Measurements from ENCODE around the gene EXOC3. TPM values are rescaled to one million over a fixed set of nuclear protein-coding genes. Genes with fewer than 3 reads are reported as not detected.
"Not testable (repeated sequence)": the region's sequence is repeated elsewhere in the genome, so short reads cannot be mapped to it uniquely, and the experiment has no call there.

Gene EXOC3
- total RNA-seq, 2 experiments from 2014 or later, result 62.2 to 62.3 TPM

- ATAC-seq (no peak), DNase-seq (peak; percentile 18)
- ChIA-PET POLR2A (interaction anchor here (0.9 to 1.5 kb wide), 2 partner anchors 27 to 28 kb away, joined by 4 to 5 read pairs; no protein-coding TSS in a partner anchor), CTCF (interaction anchor here (0.9 kb wide), 1 partner anchor 62 kb away, joined by 3 read pairs; no protein-coding TSS in a partner anchor)
- Mint-ChIP-seq H3K9me3 (ENCODE audit: insufficient read depth) (no peaks in the 10 kb centered on the region), H3K4me1 (ENCODE audit: low read depth) (peaks cover 62% of the 10 kb centered on the region), H3K4me3 (peak overlapping the region; percentile 5), H3K36me3 (ENCODE audit: low read depth) (peaks cover 57% of the 10 kb centered on the region), H3K27ac (peak overlapping the region; percentile 87), H3K27me3 (ENCODE audit: low read depth) (no peaks in the 10 kb centered on the region)
Measured at GRCh38 chr5:400282-401145, 42.5 kb upstream of the EXOC3 start.

GRCh38 chr5:401146-402034 is 41.6 kb upstream of the EXOC3 start:
- Mint-ChIP-seq H3K4me3 (no peak overlapping the region), H3K4me1 (ENCODE audit: low read depth) (peaks cover 58% of the 10 kb centered on the region), H3K36me3 (ENCODE audit: low read depth) (peaks cover 60% of the 10 kb centered on the region), H3K27ac (peak overlapping the region; percentile 34), H3K9me3 (ENCODE audit: insufficient read depth) (no peaks in the 10 kb centered on the region), H3K27me3 (ENCODE audit: low read depth) (no peaks in the 10 kb centered on the region)
- DNase-seq (peak; percentile 14), ATAC-seq (no peak)
- POLR2A ChIA-PET, result no interaction called here
- CTCF ChIA-PET, result no interaction called here

- H3K36me3 Mint-ChIP-seq (ENCODE audit: low read depth), result peaks cover 64% of the 10 kb centered on the region
- CTCF ChIA-PET, result interaction anchor here (0.8 kb wide), 1 partner anchor 9 kb away, joined by 4 read pairs; no protein-coding TSS in a partner anchor
- H3K4me1 Mint-ChIP-seq (ENCODE audit: low read depth), result peaks cover 62% of the 10 kb centered on the region
- ATAC-seq; POLR2A ChIA-PET; H3K9me3 Mint-ChIP-seq (ENCODE audit: insufficient read depth); H3K27me3 Mint-ChIP-seq (ENCODE audit: low read depth); H3K27ac Mint-ChIP-seq; H3K4me3 Mint-ChIP-seq: not testable (repeated sequence)
- peak; percentile 7 for DNase-seq
Measured at GRCh38 chr5:402219-402614, 40.8 kb upstream of the EXOC3 start.

- peak; percentile 23 for DNase-seq
- Mint-ChIP-seq H3K36me3 (ENCODE audit: low read depth) (peaks cover 65% of the 10 kb centered on the region), H3K4me3 (no peak overlapping the region), H3K27me3 (ENCODE audit: low read depth) (no peaks in the 10 kb centered on the region), H3K9me3 (ENCODE audit: insufficient read depth) (no peaks in the 10 kb centered on the region), H3K27ac (peak overlapping the region; percentile 62), H3K4me1 (ENCODE audit: low read depth) (peaks cover 64% of the 10 kb centered on the region)
- CTCF ChIA-PET, result interaction anchor here (0.8 to 1.4 kb wide), 4 partner anchors 10 to 86 kb away, joined by 3 to 7 read pairs (median 4); no protein-coding TSS in a partner anchor
- POLR2A ChIA-PET, result interaction anchor here (0.6 kb wide), 1 partner anchor 9 kb away, joined by 3 read pairs; no protein-coding TSS in a partner anchor
- no peak for ATAC-seq
Measured at GRCh38 chr5:402615-403359, 40.2 kb upstream of the EXOC3 start.

GRCh38 chr5:403995-404394 is 39.0 kb upstream of the EXOC3 start:
- ChIA-PET CTCF (interaction anchor here (1.2 to 1.4 kb wide), 4 partner anchors 10 to 88 kb away, joined by 3 to 7 read pairs (median 5); no protein-coding TSS in a partner anchor), POLR2A (interaction anchor here (0.7 to 1.2 kb wide), 3 partner anchors 29 to 100 kb away, joined by 3 read pairs; no protein-coding TSS in a partner anchor)
- no peaks in the 10 kb centered on the region for H3K27me3 Mint-ChIP-seq (ENCODE audit: low read depth)
- H3K27ac Mint-ChIP-seq, result no peak overlapping the region
- DNase-seq (peak; percentile 15), ATAC-seq (no peak)
- H3K4me1 Mint-ChIP-seq (ENCODE audit: low read depth), result peaks cover 60% of the 10 kb centered on the region
- H3K4me3 Mint-ChIP-seq, result no peak overlapping the region
- H3K36me3 Mint-ChIP-seq (ENCODE audit: low read depth), result peaks cover 67% of the 10 kb centered on the region
- H3K9me3 Mint-ChIP-seq (ENCODE audit: insufficient read depth), result no peaks in the 10 kb centered on the region

- H3K4me3 Mint-ChIP-seq, result no peak overlapping the region
- H3K27ac Mint-ChIP-seq, result no peak overlapping the region
- no peaks in the 10 kb centered on the region for H3K9me3 Mint-ChIP-seq (ENCODE audit: insufficient read depth)
- ATAC-seq, result no peak
- no peak for DNase-seq
- H3K27me3 Mint-ChIP-seq (ENCODE audit: low read depth), result no peaks in the 10 kb centered on the region
- peaks cover 53% of the 10 kb centered on the region for H3K4me1 Mint-ChIP-seq (ENCODE audit: low read depth)
- H3K36me3 Mint-ChIP-seq (ENCODE audit: low read depth), result peaks cover 62% of the 10 kb centered on the region
- ChIA-PET POLR2A (interaction anchor here (1.0 to 1.2 kb wide), 3 partner anchors 12 to 64 kb away, joined by 3 read pairs; no protein-coding TSS in a partner anchor), CTCF (interaction anchor here (0.9 to 2.1 kb wide), 4 partner anchors 9 to 88 kb away, joined by 3 to 5 read pairs (median 4); no protein-coding TSS in a partner anchor)
Measured at GRCh38 chr5:404666-405241, 38.2 kb upstream of the EXOC3 start.

- no peak for DNase-seq
- Mint-ChIP-seq H3K9me3 (ENCODE audit: insufficient read depth) (no peaks in the 10 kb centered on the region), H3K4me3 (no peak overlapping the region), H3K36me3 (ENCODE audit: low read depth) (peaks cover 56% of the 10 kb centered on the region), H3K27ac (no peak overlapping the region), H3K27me3 (ENCODE audit: low read depth) (no peaks in the 10 kb centered on the region), H3K4me1 (ENCODE audit: low read depth) (peaks cover 46% of the 10 kb centered on the region)
- ChIA-PET POLR2A (interaction anchor here (1.2 kb wide), 1 partner anchor 13 kb away, joined by 3 read pairs; no protein-coding TSS in a partner anchor), CTCF (interaction anchor here (0.9 to 2.1 kb wide), 3 partner anchors 8 to 41 kb away, joined by 3 to 5 read pairs (median 4); no protein-coding TSS in a partner anchor)
- no peak for ATAC-seq
Measured at GRCh38 chr5:405421-405820, 37.6 kb upstream of the EXOC3 start.

GRCh38 chr5:406041-406440 is 36.9 kb upstream of the EXOC3 start:
- ChIA-PET POLR2A (interaction anchor here (1.2 kb wide), 1 partner anchor 13 kb away, joined by 3 read pairs; no protein-coding TSS in a partner anchor), CTCF (interaction anchor here (2.1 kb wide), 1 partner anchor 20 kb away, joined by 4 read pairs; no protein-coding TSS in a partner anchor)
- H3K27ac Mint-ChIP-seq, result no peak overlapping the region
- H3K27me3 Mint-ChIP-seq (ENCODE audit: low read depth), result no peaks in the 10 kb centered on the region
- no peak overlapping the region for H3K4me3 Mint-ChIP-seq
- no peaks in the 10 kb centered on the region for H3K9me3 Mint-ChIP-seq (ENCODE audit: insufficient read depth)
- DNase-seq, result no peak
- peaks cover 54% of the 10 kb centered on the region for H3K36me3 Mint-ChIP-seq (ENCODE audit: low read depth)
- H3K4me1 Mint-ChIP-seq (ENCODE audit: low read depth), result peaks cover 44% of the 10 kb centered on the region
- ATAC-seq, result no peak

GRCh38 chr5:407051-407450 is 35.9 kb upstream of the EXOC3 start:
- no peak overlapping the region for H3K27ac Mint-ChIP-seq
- H3K36me3 Mint-ChIP-seq (ENCODE audit: low read depth), result peaks cover 48% of the 10 kb centered on the region
- no peak for DNase-seq

GRCh38 chr5:407801-408268 is 35.1 kb upstream of the EXOC3 start:
- Mint-ChIP-seq H3K36me3 (ENCODE audit: low read depth) (peaks cover 47% of the 10 kb centered on the region), H3K27ac (no peak overlapping the region), H3K4me1 (ENCODE audit: low read depth) (peaks cover 39% of the 10 kb centered on the region), H3K4me3 (no peak overlapping the region), H3K9me3 (ENCODE audit: insufficient read depth) (no peaks in the 10 kb centered on the region), H3K27me3 (ENCODE audit: low read depth) (no peaks in the 10 kb centered on the region)
- ChIA-PET CTCF (no interaction called here), POLR2A (interaction anchor here (0.6 kb wide), 1 partner anchor 10 kb away, joined by 3 read pairs; no protein-coding TSS in a partner anchor)
- ATAC-seq, result no peak
- no peak for DNase-seq

More at GRCh38 chr5:407051-407450, 35.9 kb upstream of the EXOC3 start:
- POLR2A ChIA-PET, result interaction anchor here (1.2 kb wide), 1 partner anchor 14 kb away, joined by 3 read pairs; no protein-coding TSS in a partner anchor
- no peak for ATAC-seq
- H3K4me1 Mint-ChIP-seq (ENCODE audit: low read depth), result peaks cover 42% of the 10 kb centered on the region
- no peaks in the 10 kb centered on the region for H3K9me3 Mint-ChIP-seq (ENCODE audit: insufficient read depth)
- CTCF ChIA-PET, result interaction anchor here (2.1 kb wide), 1 partner anchor 19 kb away, joined by 4 read pairs; no protein-coding TSS in a partner anchor
- no peaks in the 10 kb centered on the region for H3K27me3 Mint-ChIP-seq (ENCODE audit: low read depth)
- H3K4me3 Mint-ChIP-seq, result no peak overlapping the region

Measured in activated CD8-positive, alpha-beta T cell treated with anti-CD3 and anti-CD28 coated beads, Interleukin-2, amount 10 ng/mL, durations not matched to agents 7 days and 5 days (primary cell).